Measurements from ENCODE around the gene DUSP23.
A peak's percentile ranks its signal among the peaks of the same experiment; 100 is the strongest.

Gene DUSP23

GRCh38 chr1:159829273-159829634, 48.5 kb downstream of the DUSP23 start:
- peak; percentile 89 for DNase-seq

GRCh38 chr1:159829822-159830465, 49.2 kb downstream of the DUSP23 start:
- DNase-seq, result no peak

- DNase-seq, result peak; percentile 81
Observed at GRCh38 chr1:159830722-159831121, 50.0 kb downstream of the DUSP23 start.

- DNase-seq, result no peak
Observed at GRCh38 chr1:159831412-159832141, 50.8 kb downstream of the DUSP23 start.

Measured in suppressor macrophage treated with lipopolysaccharide for 4 hours (primary cell).